Measurements from ENCODE around the gene RTBDN. TPM values are rescaled to one million over a fixed set of nuclear protein-coding genes. Genes with fewer than 3 reads are reported as not detected.

RTBDN gene
- total and polyA plus RNA-seq, 12 donors: not detected

DNA sequence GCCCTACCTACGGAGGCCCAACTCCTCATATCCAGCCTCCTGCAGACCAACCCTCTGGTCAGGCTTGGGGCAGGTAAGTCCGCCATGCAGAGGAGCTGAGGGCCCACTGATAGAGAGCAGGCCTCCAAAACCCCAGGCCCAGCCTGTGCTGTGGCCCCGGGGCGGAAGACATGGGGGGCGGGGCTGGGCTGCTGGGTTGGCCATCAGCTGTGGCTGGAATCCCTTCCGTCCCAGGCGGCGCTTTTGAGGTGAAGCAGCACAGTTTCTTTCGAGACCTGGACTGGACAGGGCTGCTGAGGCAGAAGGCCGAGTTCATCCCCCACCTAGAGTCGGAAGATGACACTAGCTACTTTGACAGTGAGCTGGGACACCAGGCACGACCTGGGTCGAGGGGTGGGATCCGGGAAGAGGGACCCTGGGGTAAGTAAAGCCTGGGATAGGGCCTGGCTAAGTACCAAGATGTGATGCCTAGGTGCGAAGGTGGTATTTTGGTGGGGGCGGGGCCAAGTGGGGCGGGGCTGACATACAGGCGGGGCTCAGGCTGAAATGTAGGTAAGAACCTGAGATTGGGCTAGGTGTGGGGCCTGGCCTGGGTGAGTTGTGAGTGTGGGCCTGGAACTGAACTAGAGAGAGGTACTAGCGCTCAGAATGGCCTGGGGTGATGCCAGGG is 31.5 kb upstream of the RTBDN start:
- 78 to 81% methylated on average over 19 of the region's 19 CpGs for WGBS, 2 donors
- Histone ChIP-seq H3K27me3 (peaks cover 0 to 26% (median 17%) of the 10 kb centered on the region in 7 donors), H3K27ac (no peak overlapping the region), H3K4me3 (no peak overlapping the region), H3K4me1 (peaks cover 0 to 10% (median 7%) of the 10 kb centered on the region in 9 donors), H3K36me3 (no peaks in the 10 kb centered on the region), H3K9me3 (no peaks in the 10 kb centered on the region)
- intact Hi-C loops (cut with DNase I): no loop called here
- no peak for ATAC-seq
- DNase-seq: no peak
- TF ChIP-seq, protein P1, sequence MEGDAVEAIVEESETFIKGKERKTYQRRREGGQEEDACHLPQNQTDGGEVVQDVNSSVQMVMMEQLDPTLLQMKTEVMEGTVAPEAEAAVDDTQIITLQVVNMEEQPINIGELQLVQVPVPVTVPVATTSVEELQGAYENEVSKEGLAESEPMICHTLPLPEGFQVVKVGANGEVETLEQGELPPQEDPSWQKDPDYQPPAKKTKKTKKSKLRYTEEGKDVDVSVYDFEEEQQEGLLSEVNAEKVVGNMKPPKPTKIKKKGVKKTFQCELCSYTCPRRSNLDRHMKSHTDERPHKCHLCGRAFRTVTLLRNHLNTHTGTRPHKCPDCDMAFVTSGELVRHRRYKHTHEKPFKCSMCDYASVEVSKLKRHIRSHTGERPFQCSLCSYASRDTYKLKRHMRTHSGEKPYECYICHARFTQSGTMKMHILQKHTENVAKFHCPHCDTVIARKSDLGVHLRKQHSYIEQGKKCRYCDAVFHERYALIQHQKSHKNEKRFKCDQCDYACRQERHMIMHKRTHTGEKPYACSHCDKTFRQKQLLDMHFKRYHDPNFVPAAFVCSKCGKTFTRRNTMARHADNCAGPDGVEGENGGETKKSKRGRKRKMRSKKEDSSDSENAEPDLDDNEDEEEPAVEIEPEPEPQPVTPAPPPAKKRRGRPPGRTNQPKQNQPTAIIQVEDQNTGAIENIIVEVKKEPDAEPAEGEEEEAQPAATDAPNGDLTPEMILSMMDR (IDR thresholded peaks at IDR 0.05): no peak

DNA sequence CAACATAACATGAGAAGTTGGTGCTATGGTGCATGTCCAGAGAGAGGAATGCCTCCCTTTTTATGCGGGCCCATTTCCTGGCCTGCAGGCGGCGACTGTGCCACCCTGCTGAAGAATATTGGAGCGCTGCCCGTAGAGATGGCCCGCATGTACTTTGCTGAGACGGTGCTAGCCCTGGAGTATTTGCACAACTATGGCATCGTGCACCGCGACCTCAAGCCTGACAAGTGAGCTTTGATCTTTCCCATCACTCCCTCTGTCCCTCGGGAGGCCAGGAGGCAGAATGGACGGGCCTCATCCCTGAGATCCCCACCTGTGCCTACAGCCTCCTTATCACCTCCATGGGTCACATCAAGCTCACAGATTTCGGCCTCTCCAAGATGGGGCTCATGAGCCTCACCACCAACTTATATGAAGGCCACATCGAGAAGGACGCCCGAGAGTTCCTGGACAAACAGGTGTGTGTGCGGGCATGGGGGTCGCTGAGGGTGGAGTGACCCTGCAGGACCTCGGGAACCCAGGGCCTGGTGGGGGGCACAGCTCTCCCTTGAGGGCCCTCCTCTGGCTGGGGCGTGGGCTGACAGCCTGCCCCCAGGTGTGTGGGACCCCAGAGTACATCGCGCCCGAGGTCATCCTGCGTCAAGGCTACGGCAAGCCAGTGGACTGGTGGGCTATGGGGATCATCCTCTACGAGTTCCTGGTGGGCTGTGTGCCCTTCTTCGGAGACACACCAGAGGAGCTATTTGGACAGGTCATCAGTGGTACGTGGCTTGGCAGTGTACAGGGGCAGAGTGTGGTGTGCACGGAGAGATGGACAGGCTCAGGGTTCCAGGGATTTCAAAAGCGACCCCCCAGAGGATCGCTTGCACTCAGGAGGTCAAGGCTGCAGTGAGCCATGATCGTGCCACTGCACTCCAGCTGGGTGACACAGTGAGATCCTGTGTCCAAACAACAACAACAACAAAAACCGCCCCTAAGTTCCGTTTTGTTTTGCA is 30.6 kb upstream of the RTBDN start:
- Histone ChIP-seq H3K4me1 (peaks cover 0 to 10% (median 7%) of the 10 kb centered on the region in 9 donors), H3K27ac (no peak overlapping the region), H3K4me3 (no peak overlapping the region), H3K9me3 (no peaks in the 10 kb centered on the region), H3K27me3 (peaks cover 0 to 26% (median 17%) of the 10 kb centered on the region in 7 donors), H3K36me3 (no peaks in the 10 kb centered on the region)
- TF ChIP-seq, protein P1 (IDR thresholded peaks at IDR 0.05): no peak
- DNase-seq: no peak
- intact Hi-C loops (cut with DNase I): loop anchor here in 1 of 10 donors (5.0 kb wide), 1 partner anchor 48 kb away; no protein-coding TSS in a partner anchor
- no peak for ATAC-seq
- 86% methylated on average over 34 of the region's 34 CpGs for WGBS, 2 donors

DNA sequence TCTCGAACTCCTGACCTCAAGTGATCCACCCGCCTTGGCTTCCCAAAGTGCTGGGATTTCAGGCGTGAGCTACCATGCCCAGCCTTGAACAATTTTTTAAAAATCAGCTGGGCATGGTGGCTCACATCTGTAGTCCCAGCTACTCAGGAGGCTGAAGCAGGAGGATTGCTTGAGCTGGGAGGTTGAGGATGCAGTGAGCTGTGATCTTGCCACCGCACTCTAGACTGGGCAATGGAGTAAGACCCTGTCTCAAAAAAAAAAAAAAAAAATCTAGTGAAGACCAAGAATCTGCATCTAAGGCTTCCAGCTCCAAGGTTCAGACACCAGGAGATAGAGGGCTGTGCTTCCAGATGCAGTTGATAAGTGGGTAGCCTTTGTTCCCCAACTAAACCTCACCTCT is 29.8 kb upstream of the RTBDN start:
- Histone ChIP-seq H3K36me3 (no peaks in the 10 kb centered on the region), H3K4me1 (peaks cover 0 to 10% (median 7%) of the 10 kb centered on the region in 9 donors), H3K27me3 (peaks cover 0 to 24% (median 17%) of the 10 kb centered on the region in 7 donors), H3K4me3 (no peak overlapping the region), H3K9me3 (no peaks in the 10 kb centered on the region), H3K27ac (no peak overlapping the region)
- DNase-seq (no peak), ATAC-seq (no peak)
- WGBS, 2 donors: 87 to 96% methylated on average over 4 of the region's 4 CpGs
- TF ChIP-seq, protein P1 (IDR thresholded peaks at IDR 0.05): no peak
- intact Hi-C loops (cut with DNase I): loop anchor here in 1 of 10 donors (5.0 kb wide), 1 partner anchor 47 kb away; no protein-coding TSS in a partner anchor

DNA sequence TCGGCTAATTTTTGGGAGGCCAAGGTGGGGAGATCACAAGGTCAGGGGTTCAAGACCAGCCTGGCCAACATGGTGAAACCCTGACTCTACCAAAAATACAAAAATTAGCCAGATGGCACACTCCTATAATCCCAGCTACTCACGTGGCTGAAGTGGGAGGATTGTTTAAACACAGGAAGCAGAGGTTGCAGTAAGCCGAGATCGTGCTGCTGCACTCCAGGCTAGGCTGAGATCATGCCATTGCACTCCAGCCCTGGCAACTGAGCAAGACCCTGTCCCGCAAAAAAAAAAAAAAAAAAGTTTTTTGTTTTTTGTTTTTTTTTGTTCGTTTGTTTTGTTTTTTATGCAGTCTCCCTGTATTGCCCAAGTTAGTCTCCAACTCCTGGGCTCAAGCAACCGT is 25.2 kb upstream of the RTBDN start:
- no peak for ATAC-seq
- WGBS, 2 donors: 66 to 67% methylated on average over 7 of the region's 7 CpGs
- intact Hi-C loops (cut with DNase I): no loop called here

More for the DNA sequence above, 25.2 kb upstream of the RTBDN start:
- Histone ChIP-seq H3K27ac (no peak overlapping the region), H3K9me3 (peaks cover 0 to 24% (median 5%) of the 10 kb centered on the region in 11 donors), H3K36me3 (no peaks in the 10 kb centered on the region), H3K4me1 (no peaks in the 10 kb centered on the region), H3K27me3 (peaks cover 0 to 7% (median 0%) of the 10 kb centered on the region in 7 donors), H3K4me3 (no peak overlapping the region)
- DNase-seq: no peak
- TF ChIP-seq, protein P1 (IDR thresholded peaks at IDR 0.05): no peak

All from heart right ventricle (tissue), 16 donors.